IMR-90 (cell line): Measurements from ENCODE around the gene OCEL1. TPM values are rescaled to one million over a fixed set of nuclear protein-coding genes. Genes with fewer than 3 reads are reported as not detected.

Source experiments
- ATAC-seq: fragments of 200-7000 bp; cut with Tn5 transposase; 2 replicates; pipeline ENCODE4 v1.9.1; 2020; ENCODE audit warnings: low read depth, mild to moderate bottlenecking, moderate library complexity
- BruUV-seq: library from RNA; stranded (reverse); fragments of 400-500 nt; replicated peaks from 2 replicates; lab custom pipeline; 2021; lab: Mats Ljungman, UMichigan
- CTCF ChIA-PET: fragments of 300-600 bp; formaldehyde crosslinking; extraction: SDS; loops from one replicate; lab custom pipeline; 2021; ENCODE audit warnings: antibody characterized with exemption; lab: Yijun Ruan, JAX
- POLR2A ChIA-PET: fragments of 300-600 bp; sonication (Branson Sonifier 250); formaldehyde crosslinking; loops from one replicate; lab custom pipeline; 2022; ENCODE audit warnings: antibody characterized with exemption; ENCODE audit not compliant: unreplicated experiment; lab: Charles Lee
- DNase-seq: peaks from one replicate; pipeline ENCODE4 v3.0.0; 2013
- H2AFZ ChIP-seq: replicated peaks from 2 replicates; pipeline ENCODE3; 2013; ENCODE audit warnings: low read length, mild to moderate bottlenecking; ENCODE audit not compliant: poor library complexity
- H2AK5ac ChIP-seq: 2 replicates; pipeline ENCODE4 v1.6.1; 2013; ENCODE audit warnings: low read depth, low read length, inconsistent platforms
- H2AK9ac ChIP-seq: replicated peaks from 2 replicates; pipeline ENCODE3; 2013; ENCODE audit warnings: mild to moderate bottlenecking, low read depth, low read length, moderate library complexity; ENCODE audit not compliant: poor library complexity
- H2BK120ac ChIP-seq: 2 replicates; pipeline ENCODE4 v1.6.1; 2013; ENCODE audit warnings: low read depth, low read length, inconsistent platforms
- H2BK15ac ChIP-seq: 3 replicates; pipeline ENCODE4 v1.6.1; 2013; ENCODE audit warnings: low read depth, low read length, inconsistent platforms
- H2BK20ac ChIP-seq: 2 replicates; pipeline ENCODE4 v1.6.1; 2013; ENCODE audit warnings: low read depth, mild to moderate bottlenecking, inconsistent platforms, low read length, moderate library complexity
- H2BK5ac ChIP-seq: 2 replicates; pipeline ENCODE4 v1.6.1; 2013; ENCODE audit warnings: mild to moderate bottlenecking, low read depth, low read length, inconsistent platforms; ENCODE audit not compliant: poor library complexity, severe bottlenecking
- H3K14ac ChIP-seq: replicated peaks from 2 replicates; pipeline ENCODE4 v1.6.1; 2013; ENCODE audit warnings: low read depth, low read length, inconsistent platforms
- H3K18ac ChIP-seq: 2 replicates; pipeline ENCODE4 v1.6.1; 2013; ENCODE audit warnings: low read depth, low read length, control low read depth
- H3K23ac ChIP-seq: 2 replicates; pipeline ENCODE4 v1.6.1; 2013; ENCODE audit warnings: low read depth, low read length, inconsistent platforms
- H3K27ac ChIP-seq: 2 replicates; pipeline ENCODE4 v1.5.1; 2013; ENCODE audit warnings: mild to moderate bottlenecking, control low read depth, low read length; ENCODE audit not compliant: insufficient read depth
- H3K27me3 ChIP-seq: 2 replicates; pipeline ENCODE4 v1.6.1; 2013; ENCODE audit warnings: low read length; ENCODE audit not compliant: control insufficient read depth, insufficient read depth
- H3K36me3 ChIP-seq: 2 replicates; pipeline ENCODE4 v1.6.1; 2013; ENCODE audit warnings: low read length, mixed read lengths; ENCODE audit not compliant: control insufficient read depth, insufficient read depth
- H3K4ac ChIP-seq: 2 replicates; pipeline ENCODE4 v1.6.1; 2013; ENCODE audit warnings: low read depth, low read length, inconsistent platforms
- H3K4me1 ChIP-seq: 2 replicates; pipeline ENCODE4 v1.6.1; 2013; ENCODE audit warnings: low read length, mixed read lengths; ENCODE audit not compliant: control insufficient read depth, insufficient read depth
- H3K4me2 ChIP-seq: 2 replicates; pipeline ENCODE4 v1.6.1; 2013; ENCODE audit warnings: low read depth, mild to moderate bottlenecking, control low read depth, low read length, moderate library complexity
- H3K4me3 ChIP-seq: 2 replicates; pipeline ENCODE4 v1.5.1; 2013; ENCODE audit warnings: low read depth, mild to moderate bottlenecking, control low read depth, low read length, moderate library complexity; ENCODE audit not compliant: insufficient read depth
- H3K56ac ChIP-seq: 2 replicates; pipeline ENCODE4 v1.6.1; 2013; ENCODE audit warnings: low read length, inconsistent platforms; ENCODE audit not compliant: insufficient read depth; ENCODE audit errors: extremely low read depth
- H3K79me1 ChIP-seq, 2 experiments: 2 replicates each; pipeline ENCODE4 v1.6.1; 2013; ENCODE audit warnings: low read length in 2 of 2, inconsistent platforms in 1 of 2, low read depth in 1 of 2
- H3K9ac ChIP-seq: 2 replicates; pipeline ENCODE4 v1.6.1; 2013; ENCODE audit warnings: low read depth, low read length, control low read depth
- H3K9me1 ChIP-seq: 2 replicates; pipeline ENCODE4 v1.6.1; 2013; ENCODE audit warnings: low read length, inconsistent platforms; ENCODE audit not compliant: insufficient read depth
- H3K9me3 ChIP-seq: 2 replicates; pipeline ENCODE4 v1.6.1; 2013; ENCODE audit warnings: low read length; ENCODE audit not compliant: control insufficient read depth, insufficient read depth
- H4K20me1 ChIP-seq: 2 replicates; pipeline ENCODE4 v1.6.1; 2013; ENCODE audit warnings: low read length, inconsistent platforms; ENCODE audit not compliant: insufficient read depth
- H4K5ac ChIP-seq: 2 replicates; pipeline ENCODE4 v1.6.1; 2013; ENCODE audit warnings: mild to moderate bottlenecking, low read depth, low read length, control low read depth
- H4K8ac ChIP-seq, 2 experiments: 2 replicates each; pipeline ENCODE4 v1.6.1; 2013; ENCODE audit warnings: low read depth in 2 of 2, low read length in 2 of 2, control low read depth in 1 of 2, inconsistent platforms in 1 of 2
- H4K91ac ChIP-seq: 2 replicates; pipeline ENCODE4 v1.6.1; 2013; ENCODE audit warnings: low read depth, low read length, inconsistent platforms; ENCODE audit not compliant: insufficient read depth
- BHLHE40 ChIP-seq: fragments of 150-350 bp; IDR thresholded peaks from 2 replicates; pipeline ENCODE4 v1.6.1; 2016; ENCODE audit warnings: mild to moderate bottlenecking, low read depth, low read length
- CEBPB ChIP-seq: IDR thresholded peaks from 2 replicates; pipeline ENCODE4 v1.6.1; 2012; ENCODE audit warnings: low read depth, low read length, improper control_type of control experiment
- CTCF ChIP-seq: conservative IDR thresholded peaks from 2 replicates; pipeline ENCODE4 v1.5.1; 2012; ENCODE audit warnings: mild to moderate bottlenecking, low read depth, low read length, improper control_type of control experiment
- FOS ChIP-seq: fragments of 150-350 bp; IDR thresholded peaks from 2 replicates; pipeline ENCODE4 v1.6.1; 2016; ENCODE audit warnings: low read depth, low read length
- MAFK ChIP-seq: IDR thresholded peaks from 2 replicates; pipeline ENCODE4 v1.6.1; 2012; ENCODE audit warnings: low read depth, low read length, improper control_type of control experiment
- MAZ ChIP-seq: IDR thresholded peaks from 2 replicates; pipeline ENCODE4 v1.6.1; 2012; ENCODE audit warnings: low read depth, mild to moderate bottlenecking, low read length, improper control_type of control experiment, moderate library complexity, borderline replicate concordance
- MXI1 ChIP-seq: IDR thresholded peaks from 2 replicates; pipeline ENCODE4 v1.6.1; 2012; ENCODE audit warnings: low read depth, mild to moderate bottlenecking, low read length, moderate library complexity, borderline replicate concordance
- NFE2L2 ChIP-seq: fragments of 150-350 bp; IDR thresholded peaks from 2 replicates; pipeline ENCODE4 v1.6.1; 2016; ENCODE audit warnings: low read depth, mild to moderate bottlenecking, low read length
- POLR2A ChIP-seq: IDR thresholded peaks from 2 replicates; pipeline ENCODE4 v1.6.1; 2012; ENCODE audit warnings: mild to moderate bottlenecking, low read depth, low read length
- RAD21 ChIP-seq: IDR thresholded peaks from 2 replicates; pipeline ENCODE4 v1.6.1; 2012; ENCODE audit warnings: low read length, improper control_type of control experiment
- RCOR1 ChIP-seq: IDR thresholded peaks from 2 replicates; pipeline ENCODE4 v1.6.1; 2012; ENCODE audit warnings: mild to moderate bottlenecking, low read length, improper control_type of control experiment; ENCODE audit not compliant: insufficient replicate concordance
- SMC3 ChIP-seq: fragments of 150-350 bp; IDR thresholded peaks from 2 replicates; pipeline ENCODE4 v1.6.1; 2016; ENCODE audit warnings: low read depth, mild to moderate bottlenecking, antibody characterized with exemption, low read length, moderate library complexity
- WGBS, 2 experiments: methylation state at CpG; one replicate each; pipeline versions ENCODE4 v1.1.5 to v1.1.7; 2013; ENCODE audit warnings: missing lambda C conversion rate in 2 of 2; ENCODE audit not compliant: insufficient read length in 1 of 2; ENCODE audit errors: extremely low coverage in 2 of 2; 5-methylcytosine and 5-hydroxymethylcytosine counted together
- dilution Hi-C: fragments of 300-500 bp; cut with HindIII; formaldehyde crosslinking; loops from one replicate; pipeline ENCODE4 v1.14.3; 2018; ENCODE audit warnings: low sequenced_read_pairs; ENCODE audit not compliant: unreplicated experiment
- in situ Hi-C: fragments of 300-500 bp; cut with MboI; formaldehyde crosslinking; loops from 3 replicates; pipeline ENCODE4 v1.14.3; 2019; ENCODE audit warnings: low sequenced_read_pairs, inconsistent platforms, mixed read lengths
- intact Hi-C: fragments of 100-400 bp; cut with micrococcal nuclease; formaldehyde crosslinking; loops from 2 replicates; pipeline ENCODE4 v1.10.0; 2022
- polyA plus RNA-seq, 3 experiments: library from polyadenylated mRNA; depleted of rRNA; stranded (reverse); fragments of >200 nt; gene quantifications; 2 replicates each; pipeline ENCODE4 v1.2.3, GENCODE V29; 2012; ENCODE audit warnings: low replicate concordance in 1 of 3
- total RNA-seq: library from RNA; depleted of rRNA; stranded (reverse); fragments of >200 nt; gene quantifications from 2 replicates; pipeline ENCODE4 v1.2.3, GENCODE V29; 2012
- TF ChIP-seq, protein P1 (sequence below): fragments of 150-350 bp; IDR thresholded peaks from 2 replicates; pipeline ENCODE4 v1.6.1; 2016; ENCODE audit warnings: low read depth, mild to moderate bottlenecking, low read length, moderate library complexity, borderline replicate concordance
- TF ChIP-seq, protein P2 (sequence below): fragments of 150-350 bp; IDR thresholded peaks from 2 replicates; pipeline ENCODE4 v1.6.1; 2017; ENCODE audit warnings: mild to moderate bottlenecking, antibody characterized with exemption, low read length, low read depth

OCEL1 gene
- total and polyA plus RNA-seq, 2 of the 4 experiments (the other 2 are of a cell fraction), result 1.1 to 7.2 TPM

- Histone ChIP-seq H3K4me2 (no peak overlapping the region), H3K4ac (no peak overlapping the region), H4K91ac (no peak overlapping the region), H3K9me1 (no peaks in the 10 kb centered on the region), H3K18ac (no peak overlapping the region), H3K9me3 (no peaks in the 10 kb centered on the region), H3K27ac (no peak overlapping the region), H4K20me1 (peaks cover 4% of the 10 kb centered on the region; the same call in 1 of the 2 replicates), H3K27me3 (no peaks in the 10 kb centered on the region), H3K56ac (no peak overlapping the region), H3K9ac (no peak overlapping the region), H3K14ac (no peak overlapping the region), H3K23ac (no peak overlapping the region), H2BK120ac (no peak overlapping the region), H2BK5ac (no peak overlapping the region), H3K4me3 (no peak overlapping the region), H2BK15ac (no peak overlapping the region), H3K79me1 (peaks cover 0 to 10% of the 10 kb centered on the region in 2 experiments; a peak in 2 of 4 replicates), H2BK20ac (no peak overlapping the region), H2AFZ (peak overlapping the region; percentile 21), H2AK5ac (no peak overlapping the region), H2AK9ac (no peak overlapping the region), H4K8ac (no peak overlapping the region), H3K4me1 (no peaks in the 10 kb centered on the region), H4K5ac (no peak overlapping the region), H3K36me3 (peaks cover 67% of the 10 kb centered on the region)
- in situ Hi-C loops, result no loop called here
- intact Hi-C loops, result no loop called here
- TF ChIP-seq POLR2A (no peak), CEBPB (no peak), MXI1 (no peak), RCOR1 (no peak), SMC3 (no peak), MAFK (no peak), BHLHE40 (no peak), FOS (no peak), CTCF (no peak), MAZ (no peak), NFE2L2 (no peak), RAD21 (no peak)
- TF ChIP-seq, protein P1, sequence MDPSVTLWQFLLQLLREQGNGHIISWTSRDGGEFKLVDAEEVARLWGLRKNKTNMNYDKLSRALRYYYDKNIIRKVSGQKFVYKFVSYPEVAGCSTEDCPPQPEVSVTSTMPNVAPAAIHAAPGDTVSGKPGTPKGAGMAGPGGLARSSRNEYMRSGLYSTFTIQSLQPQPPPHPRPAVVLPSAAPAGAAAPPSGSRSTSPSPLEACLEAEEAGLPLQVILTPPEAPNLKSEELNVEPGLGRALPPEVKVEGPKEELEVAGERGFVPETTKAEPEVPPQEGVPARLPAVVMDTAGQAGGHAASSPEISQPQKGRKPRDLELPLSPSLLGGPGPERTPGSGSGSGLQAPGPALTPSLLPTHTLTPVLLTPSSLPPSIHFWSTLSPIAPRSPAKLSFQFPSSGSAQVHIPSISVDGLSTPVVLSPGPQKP, result no peak
- TF ChIP-seq, protein P2, sequence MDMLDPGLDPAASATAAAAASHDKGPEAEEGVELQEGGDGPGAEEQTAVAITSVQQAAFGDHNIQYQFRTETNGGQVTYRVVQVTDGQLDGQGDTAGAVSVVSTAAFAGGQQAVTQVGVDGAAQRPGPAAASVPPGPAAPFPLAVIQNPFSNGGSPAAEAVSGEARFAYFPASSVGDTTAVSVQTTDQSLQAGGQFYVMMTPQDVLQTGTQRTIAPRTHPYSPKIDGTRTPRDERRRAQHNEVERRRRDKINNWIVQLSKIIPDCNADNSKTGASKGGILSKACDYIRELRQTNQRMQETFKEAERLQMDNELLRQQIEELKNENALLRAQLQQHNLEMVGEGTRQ, result no peak
- ChIA-PET CTCF (no interaction called here), POLR2A (no interaction called here)
- BruUV-seq, result no TSS peak
- DNase-seq, result no peak
- dilution Hi-C loops, result no loop called here
- WGBS, 2 experiments, result 66% methylated on average over 9 of the region's 22 CpGs; no CpG with 5 or more reads in 1 of the 2 experiments
- no peak for ATAC-seq
Observed at GRCh38 chr19:17180997-17181702, 44.9 kb upstream of the OCEL1 start.
